ENCODE data around the gene PLAGL1.
"Not testable (repeated sequence)": the region's sequence is repeated elsewhere in the genome, so short reads cannot be mapped to it uniquely, and the experiment has no call there.

Gene PLAGL1

DNA sequence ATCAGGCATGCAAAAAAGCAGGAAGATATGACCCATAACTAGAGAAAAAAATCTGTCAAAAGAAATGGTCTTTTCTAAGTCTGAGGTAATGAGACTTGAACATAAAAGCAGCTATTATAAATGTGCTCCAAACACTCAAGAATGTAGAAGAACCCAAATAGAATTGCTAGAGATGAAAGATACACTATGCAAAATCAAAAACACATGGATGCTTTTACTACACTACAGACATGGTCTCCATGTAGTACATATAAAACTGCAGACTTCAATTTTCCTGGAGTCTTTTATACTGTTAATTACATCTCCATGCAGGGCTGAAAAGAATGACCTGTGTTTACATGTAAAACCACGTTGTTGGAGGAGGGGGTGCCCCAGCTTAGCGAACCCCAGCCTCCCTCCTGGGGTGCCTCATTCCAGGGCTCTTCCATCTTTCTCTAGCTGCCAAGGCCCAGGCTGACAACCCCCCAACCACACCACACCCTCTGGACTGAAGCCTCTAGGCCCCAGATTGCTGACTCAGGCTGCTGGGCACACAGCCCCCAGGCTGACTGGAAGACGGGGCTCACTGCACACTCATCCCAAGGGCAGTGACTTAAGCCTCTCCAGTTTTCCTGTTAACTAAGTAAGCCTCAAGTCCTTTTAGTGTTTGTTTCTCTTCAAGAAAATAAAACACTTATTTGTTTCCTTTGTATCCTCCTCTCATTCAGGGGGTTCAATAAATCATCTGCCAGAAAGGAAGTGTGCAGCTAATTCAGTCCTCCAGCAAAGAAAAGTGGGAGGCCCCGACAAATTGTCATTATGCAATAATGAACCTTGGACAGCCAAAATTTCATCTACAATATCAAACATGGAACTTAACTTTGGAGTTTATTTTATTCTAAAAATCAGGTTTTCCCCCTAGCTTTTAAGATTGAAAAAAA lies 26.0 kb upstream of the PLAGL1 start:
- Histone ChIP-seq H3K27ac (ENCODE audit: low read depth, low read length) (no peak overlapping the region), H3K36me3 (ENCODE audit: control insufficient read depth, insufficient read depth, low read length) (no peaks in the 10 kb centered on the region), H3K27me3 (ENCODE audit: control insufficient read depth, insufficient read depth, low read length) (no peaks in the 10 kb centered on the region), H3K9me3 (ENCODE audit: control insufficient read depth, insufficient read depth, low read depth, low read length) (no peaks in the 10 kb centered on the region), H3K9ac (ENCODE audit: low read length) (no peak overlapping the region), H3K4me1 (ENCODE audit: control insufficient read depth, insufficient read depth, low read length) (no peaks in the 10 kb centered on the region), H3K4me3 (ENCODE audit: low read depth, low read length) (no peak overlapping the region)

DNA sequence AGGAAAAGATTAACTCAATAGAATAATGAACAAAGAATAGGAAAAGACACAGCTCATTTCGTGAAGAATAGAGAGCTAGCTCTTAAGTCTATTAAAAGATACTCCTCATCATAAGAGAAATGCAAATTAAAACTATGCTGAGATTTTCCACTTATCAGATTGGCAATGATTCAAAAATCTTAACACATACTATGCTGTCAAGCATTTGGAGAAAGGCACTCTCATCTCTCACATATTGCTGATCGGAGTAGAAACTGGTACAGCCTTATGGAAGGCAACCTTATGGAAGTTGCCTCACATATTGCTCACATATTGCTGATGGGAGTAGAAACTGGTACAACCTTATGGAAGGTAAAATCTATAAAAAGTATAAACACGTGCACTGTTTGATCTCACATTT lies 21.4 kb upstream of the PLAGL1 start:
- no peak overlapping the region for H3K9ac ChIP-seq (ENCODE audit: low read length)
- no peak overlapping the region for H3K4me3 ChIP-seq (ENCODE audit: low read depth, low read length)
- H3K27ac ChIP-seq (ENCODE audit: low read depth, low read length), result no peak overlapping the region
- no peaks in the 10 kb centered on the region for H3K9me3 ChIP-seq (ENCODE audit: control insufficient read depth, insufficient read depth, low read depth, low read length)
- no peaks in the 10 kb centered on the region for H3K36me3 ChIP-seq (ENCODE audit: control insufficient read depth, insufficient read depth, low read length)
- H3K4me1 ChIP-seq (ENCODE audit: control insufficient read depth, insufficient read depth, low read length), result no peaks in the 10 kb centered on the region
- H3K27me3 ChIP-seq (ENCODE audit: control insufficient read depth, insufficient read depth, low read length), result 0 out of 2 replicates have a peak, but pooled peaks cover 4% of the 10 kb centered on the region

DNA sequence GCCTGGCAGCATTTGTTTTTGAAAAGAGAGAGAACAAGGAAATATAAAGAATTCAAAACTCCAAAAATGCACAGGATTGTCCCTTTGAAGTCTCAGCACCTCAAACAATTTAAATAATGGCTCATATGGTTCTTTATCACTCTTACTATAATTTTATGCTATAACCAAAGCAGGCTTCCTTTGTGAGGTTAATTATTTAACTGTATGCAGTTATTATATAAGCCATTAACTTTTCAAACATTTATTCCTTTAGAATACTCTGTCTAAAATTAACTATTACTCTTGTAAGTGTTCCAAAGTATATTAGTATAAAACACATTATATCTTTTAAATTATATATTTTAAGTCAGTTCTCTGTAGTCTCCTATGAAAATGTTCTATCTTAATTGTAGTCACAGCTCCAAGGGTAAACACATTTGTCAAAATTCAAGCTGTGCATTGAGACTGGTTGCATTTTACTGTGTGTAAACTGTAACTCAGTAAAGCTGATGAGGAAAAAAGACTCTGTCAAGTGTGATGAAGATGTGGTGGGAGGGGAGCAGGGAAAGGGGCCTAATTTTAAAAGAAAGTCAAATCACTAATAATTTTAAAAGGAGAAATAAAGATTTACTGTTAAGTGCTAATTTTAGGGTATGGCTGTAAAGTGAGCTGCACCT lies 20.0 kb upstream of the PLAGL1 start:
- Histone ChIP-seq H3K36me3 (ENCODE audit: control insufficient read depth, insufficient read depth, low read length) (no peaks in the 10 kb centered on the region), H3K9me3 (ENCODE audit: control insufficient read depth, insufficient read depth, low read depth, low read length) (no peaks in the 10 kb centered on the region), H3K4me3 (ENCODE audit: low read depth, low read length) (no peak overlapping the region)

DNA sequence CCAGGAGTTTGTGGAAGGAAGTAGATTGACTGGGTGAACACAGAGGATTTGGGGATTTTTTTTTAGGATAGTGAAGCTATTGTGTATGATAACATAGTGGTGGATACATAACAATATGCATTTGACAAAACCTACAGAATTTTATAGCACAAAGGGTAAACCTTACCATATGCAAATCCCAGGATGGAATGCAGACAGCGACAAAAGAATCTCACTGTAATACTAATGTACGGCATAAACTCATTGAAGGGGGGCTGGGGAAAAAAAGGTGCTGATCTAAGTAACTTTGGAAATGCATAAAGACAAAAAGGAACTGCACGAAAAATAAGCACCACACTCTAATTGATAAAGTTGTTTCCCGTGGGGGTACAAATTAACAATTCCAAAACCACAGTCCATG lies 15.2 kb upstream of the PLAGL1 start:
- no peak overlapping the region for H3K9ac ChIP-seq (ENCODE audit: low read length)
- H3K4me1 ChIP-seq (ENCODE audit: control insufficient read depth, insufficient read depth, low read length), result no peaks in the 10 kb centered on the region
- H3K4me3 ChIP-seq (ENCODE audit: low read depth, low read length), result no peak overlapping the region
- H3K36me3 ChIP-seq (ENCODE audit: control insufficient read depth, insufficient read depth, low read length), result no peaks in the 10 kb centered on the region
- H3K9me3 ChIP-seq (ENCODE audit: control insufficient read depth, insufficient read depth, low read depth, low read length), result no peaks in the 10 kb centered on the region
- H3K27me3 ChIP-seq (ENCODE audit: control insufficient read depth, insufficient read depth, low read length), result peaks cover 4% of the 10 kb centered on the region; the same call in 1 of the 2 replicates
- H3K27ac ChIP-seq (ENCODE audit: low read depth, low read length), result no peak overlapping the region

More for the DNA sequence above, 20.0 kb upstream of the PLAGL1 start:
- H3K27me3 ChIP-seq (ENCODE audit: control insufficient read depth, insufficient read depth, low read length), result 0 out of 2 replicates have a peak, but pooled peaks cover 4% of the 10 kb centered on the region
- H3K4me1 ChIP-seq (ENCODE audit: control insufficient read depth, insufficient read depth, low read length), result no peaks in the 10 kb centered on the region
- H3K9ac ChIP-seq (ENCODE audit: low read length), result no peak overlapping the region
- no peak overlapping the region for H3K27ac ChIP-seq (ENCODE audit: low read depth, low read length)

DNA sequence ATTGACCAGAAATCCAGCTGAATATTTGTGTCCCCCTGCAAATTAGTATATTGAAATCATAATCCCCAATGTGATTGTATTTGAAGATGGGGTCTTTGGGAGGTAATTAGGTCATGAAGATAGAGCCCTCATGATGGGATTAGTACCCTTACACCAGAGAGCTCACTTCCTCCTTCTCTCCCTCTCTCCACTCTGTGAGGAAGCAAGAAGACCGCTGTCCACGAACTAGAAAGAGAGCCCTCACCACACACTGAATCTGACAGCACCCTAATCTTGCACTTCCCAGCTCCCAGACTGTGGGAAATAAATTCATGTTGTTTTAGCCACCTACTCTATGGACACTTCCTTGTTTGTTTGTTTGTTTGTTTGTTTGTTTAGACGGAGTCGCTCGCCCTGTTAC lies 11.9 kb upstream of the PLAGL1 start:
- no peaks in the 10 kb centered on the region for H3K36me3 ChIP-seq (ENCODE audit: control insufficient read depth, insufficient read depth, low read length)

DNA sequence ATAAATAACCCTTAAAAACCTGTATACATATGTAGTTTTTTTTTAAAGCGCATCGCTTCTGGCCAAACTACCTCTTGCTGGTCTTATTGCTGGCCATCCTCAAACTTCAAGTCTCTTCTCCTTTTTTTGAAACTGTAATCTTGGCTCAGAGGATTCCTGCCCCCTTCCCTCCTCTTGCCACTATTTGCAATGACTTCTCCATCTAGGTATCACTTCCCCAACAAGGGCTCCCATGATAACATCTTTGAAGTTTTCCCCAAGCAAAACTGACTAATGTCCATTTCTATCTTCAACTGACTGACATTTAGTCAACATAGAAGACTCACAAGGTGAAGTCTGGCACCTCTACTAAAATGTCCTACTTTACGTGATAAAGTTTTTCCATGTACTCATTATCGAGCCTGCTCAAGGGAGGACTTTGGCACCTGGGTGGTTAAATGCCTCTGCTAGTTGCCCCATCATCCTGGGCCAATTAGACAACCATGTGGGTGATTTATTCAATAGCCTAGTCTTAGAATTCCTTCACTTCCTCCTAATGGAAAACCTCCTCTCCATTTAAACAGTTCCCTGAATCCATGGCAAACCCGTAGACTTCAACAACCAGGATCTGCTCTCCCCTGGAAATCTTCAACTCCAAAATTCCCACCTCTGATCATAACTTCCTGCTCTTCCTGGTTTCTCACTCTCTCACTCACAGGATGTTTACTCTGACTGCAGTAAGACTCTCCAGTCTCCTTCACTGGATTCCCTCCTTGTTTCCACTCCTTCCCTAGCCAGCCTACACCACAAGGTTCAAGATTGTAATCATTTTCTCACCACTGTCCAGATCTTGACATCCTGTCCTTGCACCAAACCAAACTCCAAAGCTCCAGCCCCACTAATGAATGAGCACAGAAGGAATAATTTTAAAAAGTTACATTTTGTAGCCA lies 9.4 kb upstream of the PLAGL1 start:
- Histone ChIP-seq H3K27me3 (ENCODE audit: control insufficient read depth, insufficient read depth, low read length) (peaks cover 5% of the 10 kb centered on the region), H3K4me1 (ENCODE audit: control insufficient read depth, insufficient read depth, low read length) (no peaks in the 10 kb centered on the region), H3K27ac (ENCODE audit: low read depth, low read length) (no peak overlapping the region), H3K36me3 (ENCODE audit: control insufficient read depth, insufficient read depth, low read length) (no peaks in the 10 kb centered on the region), H3K4me3 (ENCODE audit: low read depth, low read length) (no peak overlapping the region), H3K9me3 (ENCODE audit: control insufficient read depth, insufficient read depth, low read depth, low read length) (peaks cover 3% of the 10 kb centered on the region), H3K9ac (ENCODE audit: low read length) (no peak overlapping the region)

More for the DNA sequence above, 11.9 kb upstream of the PLAGL1 start:
- Histone ChIP-seq H3K4me3 (ENCODE audit: low read depth, low read length) (no peak overlapping the region), H3K27me3 (ENCODE audit: control insufficient read depth, insufficient read depth, low read length) (no peaks in the 10 kb centered on the region; the same call in none of the 2 replicates), H3K4me1 (ENCODE audit: control insufficient read depth, insufficient read depth, low read length) (no peaks in the 10 kb centered on the region), H3K9me3 (ENCODE audit: control insufficient read depth, insufficient read depth, low read depth, low read length) (no peaks in the 10 kb centered on the region), H3K27ac (ENCODE audit: low read depth, low read length) (no peak overlapping the region), H3K9ac (ENCODE audit: low read length) (no peak overlapping the region)

DNA sequence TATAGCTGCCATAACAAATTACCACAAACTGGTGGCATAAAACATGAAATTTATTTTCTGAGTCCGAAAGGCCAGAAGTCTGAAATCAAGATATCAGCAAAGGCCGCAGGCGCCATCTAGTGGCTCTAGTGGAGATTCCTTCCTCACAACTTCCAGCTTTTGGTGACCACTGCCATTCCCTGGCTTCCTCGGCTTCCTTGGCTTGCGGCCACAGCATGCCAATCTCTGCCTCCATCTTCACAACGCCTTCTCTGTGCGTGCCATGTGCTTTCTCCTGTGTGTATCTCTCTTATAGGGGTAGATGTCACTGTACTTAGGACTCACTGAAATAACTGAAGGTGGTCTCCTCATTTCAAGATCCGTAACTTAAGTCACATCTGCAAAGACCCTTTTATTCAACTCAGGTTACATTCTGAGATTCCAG lies 5.4 kb upstream of the PLAGL1 start:
- Histone ChIP-seq H3K9ac (ENCODE audit: low read length) (no peak overlapping the region), H3K27ac (ENCODE audit: low read depth, low read length) (no peak overlapping the region), H3K4me1 (ENCODE audit: control insufficient read depth, insufficient read depth, low read length) (no peaks in the 10 kb centered on the region), H3K4me3 (ENCODE audit: low read depth, low read length) (no peak overlapping the region), H3K9me3 (ENCODE audit: control insufficient read depth, insufficient read depth, low read depth, low read length) (peaks cover 3% of the 10 kb centered on the region), H3K27me3 (ENCODE audit: control insufficient read depth, insufficient read depth, low read length) (peaks cover 36% of the 10 kb centered on the region), H3K36me3 (ENCODE audit: control insufficient read depth, insufficient read depth, low read length) (no peaks in the 10 kb centered on the region)

DNA sequence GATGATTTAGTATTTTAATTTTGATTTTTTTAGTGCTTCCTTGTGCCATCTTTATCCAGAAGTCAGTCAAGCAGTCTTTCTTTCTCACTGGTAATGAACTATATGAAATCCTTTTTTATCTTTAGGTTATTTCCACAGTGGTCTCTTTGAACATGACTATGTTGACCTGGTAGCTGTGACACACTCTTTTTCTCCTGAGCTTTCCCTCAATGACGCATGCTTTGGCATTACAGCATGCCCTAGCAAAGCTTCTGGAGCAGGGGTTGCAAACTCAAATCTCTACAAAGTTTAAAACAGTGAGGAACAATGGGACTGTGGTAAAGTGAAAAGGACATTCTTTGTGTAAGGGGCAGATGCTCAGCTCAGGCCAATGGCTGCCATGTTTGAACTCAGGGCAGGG lies 4.5 kb upstream of the PLAGL1 start:
- Histone ChIP-seq H3K36me3 (ENCODE audit: control insufficient read depth, insufficient read depth, low read length) (no peaks in the 10 kb centered on the region), H3K9ac (ENCODE audit: low read length) (no peak overlapping the region)

DNA sequence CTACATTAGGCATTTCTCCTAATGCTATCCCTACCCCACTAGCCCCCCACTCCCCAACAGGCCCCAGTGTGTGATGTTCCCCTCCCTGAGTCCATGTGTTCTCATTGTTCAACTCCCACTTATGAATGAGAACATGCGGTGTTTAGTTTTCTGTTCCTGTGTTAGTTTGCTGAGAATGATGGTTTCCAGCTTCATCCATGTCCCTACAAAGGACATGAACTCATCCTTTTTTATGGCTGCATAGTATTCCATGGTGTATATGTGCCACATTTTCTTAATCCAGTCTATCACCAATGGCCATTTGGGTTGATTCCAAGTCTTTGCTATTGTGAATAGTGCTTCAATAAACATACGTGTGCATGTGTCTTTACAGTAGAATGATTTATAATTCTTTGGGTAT lies 1.6 kb upstream of the PLAGL1 start:
- not testable (repeated sequence) for H3K9ac ChIP-seq (ENCODE audit: low read length); H3K36me3 ChIP-seq (ENCODE audit: control insufficient read depth, insufficient read depth, low read length); H3K9me3 ChIP-seq (ENCODE audit: control insufficient read depth, insufficient read depth, low read depth, low read length); H3K4me3 ChIP-seq (ENCODE audit: low read depth, low read length); H3K27ac ChIP-seq (ENCODE audit: low read depth, low read length); H3K4me1 ChIP-seq (ENCODE audit: control insufficient read depth, insufficient read depth, low read length)
- peaks cover 72% of the 10 kb centered on the region for H3K27me3 ChIP-seq (ENCODE audit: control insufficient read depth, insufficient read depth, low read length)

More for the DNA sequence above, 4.5 kb upstream of the PLAGL1 start:
- Histone ChIP-seq H3K9me3 (ENCODE audit: control insufficient read depth, insufficient read depth, low read depth, low read length) (peaks cover 3% of the 10 kb centered on the region), H3K4me1 (ENCODE audit: control insufficient read depth, insufficient read depth, low read length) (no peaks in the 10 kb centered on the region), H3K27me3 (ENCODE audit: control insufficient read depth, insufficient read depth, low read length) (peaks cover 45% of the 10 kb centered on the region), H3K4me3 (ENCODE audit: low read depth, low read length) (no peak overlapping the region), H3K27ac (ENCODE audit: low read depth, low read length) (no peak overlapping the region)

DNA sequence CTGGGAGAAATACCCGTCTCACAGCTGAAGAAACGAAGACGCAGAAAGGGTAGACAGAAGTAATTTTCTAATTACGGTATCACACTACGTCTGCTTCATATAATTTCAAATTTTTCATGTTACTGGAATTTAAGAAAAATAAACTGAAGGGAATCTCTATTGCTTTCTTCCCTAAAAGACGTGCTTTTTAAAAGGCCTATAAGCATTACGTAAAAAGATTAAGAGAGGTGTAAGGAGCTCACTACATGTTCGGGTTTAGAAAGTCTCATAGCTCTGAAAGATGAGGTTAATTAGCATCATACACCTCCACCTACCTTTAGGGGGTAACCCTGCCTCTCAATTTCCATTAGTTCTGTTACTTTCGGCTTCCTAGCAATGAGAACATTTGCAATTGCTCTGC lies 787 bp upstream of the PLAGL1 start:
- H3K27ac ChIP-seq (ENCODE audit: low read depth, low read length), result no peak overlapping the region
- H3K4me3 ChIP-seq (ENCODE audit: low read depth, low read length), result peak overlapping the region; percentile 65; the same call in 1 of the 2 replicates
- H3K36me3 ChIP-seq (ENCODE audit: control insufficient read depth, insufficient read depth, low read length), result no peaks in the 10 kb centered on the region
- H3K27me3 ChIP-seq (ENCODE audit: control insufficient read depth, insufficient read depth, low read length), result peaks cover 72% of the 10 kb centered on the region
- H3K4me1 ChIP-seq (ENCODE audit: control insufficient read depth, insufficient read depth, low read length), result no peaks in the 10 kb centered on the region
- H3K9ac ChIP-seq (ENCODE audit: low read length), result no peak overlapping the region
- peaks cover 3% of the 10 kb centered on the region for H3K9me3 ChIP-seq (ENCODE audit: control insufficient read depth, insufficient read depth, low read depth, low read length)

Measured in HUES6 (cell line).